C4-2B (cell line): ENCODE measurements around the gene ME3.

Source experiments
- H3K27ac ChIP-seq: fragments of 450-650 bp; 2 replicates; pipeline ENCODE4 v1.5.1; 2017
- CTCF ChIP-seq: fragments of 450-650 bp; conservative IDR thresholded peaks from 2 replicates; pipeline ENCODE4 v1.5.1; 2017; ENCODE audit warnings: mild to moderate bottlenecking
- ZFX ChIP-seq: fragments of 450-650 bp; IDR thresholded peaks from 2 replicates; pipeline ENCODE4 v1.6.1; 2017

The ME3 gene

DNA sequence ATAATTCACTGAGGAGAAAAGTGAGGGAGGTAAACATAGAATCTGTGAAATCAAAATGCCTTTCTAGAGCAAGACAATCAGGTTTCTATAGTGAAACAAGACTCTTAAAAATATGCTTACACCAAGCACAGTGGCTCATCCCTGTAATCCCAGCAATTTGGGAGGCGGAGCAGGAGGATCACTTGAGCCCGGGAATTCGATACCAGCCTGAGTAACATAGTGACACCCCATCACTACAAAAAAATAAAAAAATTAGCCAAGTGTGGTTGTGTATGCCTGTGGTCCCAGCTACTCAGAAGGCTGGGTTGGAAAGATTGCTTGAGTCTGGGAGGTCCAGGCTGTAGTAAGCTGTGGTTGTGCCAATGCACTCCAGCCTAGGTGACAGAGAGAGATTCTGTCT lies 43.2 kb upstream of the ME3 start:
- no peak for TF ChIP-seq CTCF
- TF ChIP-seq ZFX = no peak
- H3K27ac ChIP-seq = no peak overlapping the region

DNA sequence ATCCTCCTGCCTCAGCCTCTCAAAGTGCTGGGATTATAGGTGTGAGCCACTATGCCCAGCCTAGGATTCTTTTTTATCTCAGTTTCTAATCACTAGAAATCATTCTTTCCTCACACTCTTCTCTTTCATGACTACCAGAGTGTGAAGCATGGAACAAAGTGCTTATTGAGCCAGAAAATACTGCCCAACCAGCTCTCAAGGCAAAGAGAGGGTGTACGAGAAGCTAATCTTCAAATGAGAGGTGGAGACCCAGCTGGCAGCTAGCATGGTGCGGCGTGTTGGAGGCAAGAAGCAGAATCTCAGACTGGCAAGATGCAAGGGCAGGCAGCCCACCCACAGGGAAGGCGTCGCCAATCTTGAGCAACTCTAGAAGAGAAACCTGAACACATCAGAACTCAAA lies 41.1 kb upstream of the ME3 start:
- TF ChIP-seq ZFX = no peak
- TF ChIP-seq CTCF = no peak
- no peak overlapping the region for H3K27ac ChIP-seq

- TF ChIP-seq CTCF (no peak), ZFX (no peak)
- no peak overlapping the region for H3K27ac ChIP-seq
These were observed 38.5 kb upstream of the ME3 start for GRCh38 chr11:86710936-86711335.

GRCh38 chr11:86708669-86709068 lies 36.3 kb upstream of the ME3 start:
- H3K27ac ChIP-seq = no peak overlapping the region

GRCh38 chr11:86706338-86707131 lies 34.1 kb upstream of the ME3 start:
- TF ChIP-seq ZFX (no peak), CTCF (no peak)
- H3K27ac ChIP-seq = no peak overlapping the region

More at GRCh38 chr11:86708669-86709068, 36.3 kb upstream of the ME3 start:
- TF ChIP-seq CTCF (no peak), ZFX (no peak)

GRCh38 chr11:86704710-86705109 lies 32.3 kb upstream of the ME3 start:
- TF ChIP-seq ZFX (no peak), CTCF (no peak)

DNA sequence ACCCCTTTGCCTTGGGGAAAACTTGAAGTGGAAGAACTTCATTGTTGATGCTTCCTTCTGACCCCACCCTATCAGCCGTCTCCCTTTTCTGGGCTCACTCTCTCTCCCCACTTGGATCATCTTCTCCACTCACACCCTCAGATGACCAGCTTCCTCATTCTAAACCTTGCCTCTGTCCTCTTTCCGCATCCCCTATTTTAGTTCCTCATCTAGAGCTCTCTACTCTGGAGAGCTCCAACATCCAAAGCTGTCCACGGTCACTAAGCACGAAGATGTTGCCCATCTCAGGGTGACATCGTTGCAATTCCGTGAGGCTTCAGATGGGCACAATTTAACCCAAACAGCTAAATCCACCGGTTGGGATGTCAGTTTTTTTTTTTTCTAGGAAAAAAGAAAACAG lies 31.6 kb upstream of the ME3 start:
- no peak overlapping the region for H3K27ac ChIP-seq
- TF ChIP-seq CTCF (no peak), ZFX (no peak)

More at GRCh38 chr11:86704710-86705109, 32.3 kb upstream of the ME3 start:
- no peak overlapping the region for H3K27ac ChIP-seq
